GM12873 (cell line): Measurements from ENCODE around the gene KCNJ16.

Source experiments
- TF ChIP-seq, protein P1 (sequence below): IDR thresholded peaks from 2 replicates; pipeline ENCODE4 v1.5.1; 2012; ENCODE audit warnings: low read depth, mild to moderate bottlenecking, moderate library complexity, low read length, control low read depth; ENCODE audit not compliant: insufficient read depth; ENCODE audit errors: missing control alignments

The KCNJ16 gene

DNA sequence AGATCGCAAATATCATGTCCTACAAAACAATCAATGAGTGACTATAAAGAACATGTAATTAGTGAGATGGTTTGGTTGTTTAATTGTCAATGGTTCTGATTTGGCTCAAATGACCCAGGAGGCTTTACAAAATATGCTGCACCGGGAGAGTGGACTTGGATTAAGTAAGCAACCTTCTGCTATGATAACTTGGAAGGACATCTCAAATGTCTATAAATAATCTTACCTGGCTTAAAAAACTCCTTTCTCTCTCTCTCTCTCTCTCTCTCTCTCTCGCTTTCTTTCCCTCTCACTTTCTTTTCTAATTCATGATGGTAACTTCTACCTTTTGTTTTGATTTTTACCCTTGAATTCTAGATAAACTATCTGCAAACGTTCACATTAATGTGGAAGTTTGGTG, 108.5 kb downstream of the KCNJ16 start:
- TF ChIP-seq, protein P1, sequence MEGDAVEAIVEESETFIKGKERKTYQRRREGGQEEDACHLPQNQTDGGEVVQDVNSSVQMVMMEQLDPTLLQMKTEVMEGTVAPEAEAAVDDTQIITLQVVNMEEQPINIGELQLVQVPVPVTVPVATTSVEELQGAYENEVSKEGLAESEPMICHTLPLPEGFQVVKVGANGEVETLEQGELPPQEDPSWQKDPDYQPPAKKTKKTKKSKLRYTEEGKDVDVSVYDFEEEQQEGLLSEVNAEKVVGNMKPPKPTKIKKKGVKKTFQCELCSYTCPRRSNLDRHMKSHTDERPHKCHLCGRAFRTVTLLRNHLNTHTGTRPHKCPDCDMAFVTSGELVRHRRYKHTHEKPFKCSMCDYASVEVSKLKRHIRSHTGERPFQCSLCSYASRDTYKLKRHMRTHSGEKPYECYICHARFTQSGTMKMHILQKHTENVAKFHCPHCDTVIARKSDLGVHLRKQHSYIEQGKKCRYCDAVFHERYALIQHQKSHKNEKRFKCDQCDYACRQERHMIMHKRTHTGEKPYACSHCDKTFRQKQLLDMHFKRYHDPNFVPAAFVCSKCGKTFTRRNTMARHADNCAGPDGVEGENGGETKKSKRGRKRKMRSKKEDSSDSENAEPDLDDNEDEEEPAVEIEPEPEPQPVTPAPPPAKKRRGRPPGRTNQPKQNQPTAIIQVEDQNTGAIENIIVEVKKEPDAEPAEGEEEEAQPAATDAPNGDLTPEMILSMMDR: no peak

DNA sequence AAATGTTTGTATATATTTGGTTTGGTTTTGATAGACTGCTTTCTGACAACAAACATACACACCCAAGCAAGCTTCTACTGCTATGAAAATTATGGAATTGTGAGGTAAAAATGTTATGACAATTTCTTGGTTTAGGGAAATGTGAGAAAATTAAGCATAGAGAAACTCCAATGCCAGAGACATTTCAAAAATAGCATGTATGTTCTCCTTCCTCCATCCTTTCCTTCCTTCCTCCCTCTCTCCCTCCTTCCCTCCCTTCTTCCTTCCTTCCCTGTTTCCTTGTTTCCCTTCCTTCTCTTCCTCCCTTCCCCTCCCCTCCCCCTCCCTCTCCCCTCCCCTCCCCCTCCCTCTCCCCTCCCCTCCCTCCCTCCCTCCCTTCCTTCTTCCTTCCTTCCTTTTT, 109.2 kb downstream of the KCNJ16 start:
- TF ChIP-seq, protein P1: no peak

DNA sequence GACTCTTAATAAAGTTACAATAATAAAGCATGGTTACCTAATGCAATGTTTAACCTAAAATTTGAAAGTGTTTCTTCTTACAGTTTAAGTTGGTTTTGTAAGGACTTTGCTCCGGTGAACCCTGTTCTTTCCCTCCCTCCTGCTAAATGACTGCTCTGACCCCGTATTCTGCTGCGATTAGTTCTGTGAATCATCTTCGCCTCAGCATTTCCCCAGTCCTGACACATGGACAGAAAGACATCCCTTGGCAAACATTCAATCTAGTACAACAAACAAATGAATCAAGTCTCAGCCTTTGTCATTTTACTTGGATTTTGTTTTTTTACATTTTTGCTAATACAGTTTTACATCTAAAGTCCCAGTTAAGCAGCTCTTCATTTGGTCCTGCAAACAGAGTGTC, 109.7 kb downstream of the KCNJ16 start:
- TF ChIP-seq, protein P1: no peak
